Ovary (tissue), 9 donors: ENCODE results near the gene DUSP22. TPM values are rescaled to one million over a fixed set of nuclear protein-coding genes. Genes with fewer than 3 reads are reported as not detected.

Experiments
- DNase-seq, 5 donors: peaks; one replicate each; pipeline ENCODE4 v3.0.0-alpha.2; 2019 to 2020
- H3K27ac ChIP-seq, 2 donors: fragments of 200-600 bp; one replicate each; pipeline versions ENCODE4 v1.5.1 to v1.8.0; 2019 to 2022
- H3K27me3 ChIP-seq: fragments of 200-600 bp; one replicate; pipeline ENCODE4 v1.8.0; 2022
- H3K36me3 ChIP-seq: fragments of 200-600 bp; sonication (generic); one replicate; pipeline ENCODE4 v1.5.1; 2019
- H3K4me1 ChIP-seq: one replicate; pipeline ENCODE4 v1.8.1; 2013; ENCODE audit warnings: mild to moderate bottlenecking, moderate library complexity; ENCODE audit not compliant: insufficient read depth
- H3K4me3 ChIP-seq: fragments of 200-600 bp; sonication (generic); one replicate; pipeline ENCODE4 v1.5.1; 2017
- H3K9me3 ChIP-seq, 2 donors: fragments of 200-600 bp in 1 of 2; sonication (generic) in 1 of 2; one replicate each; pipeline versions ENCODE4 v1.5.1 to v1.8.1; 2013 to 2019; ENCODE audit warnings: mild to moderate bottlenecking in 1 of 2, moderate library complexity in 1 of 2
- CTCF ChIP-seq, 3 donors: fragments of 450-650 bp in 2 of 3; fragments of 200-600 bp in 1 of 3; IDR thresholded peaks; one replicate each; pipeline versions ENCODE4 v1.5.1 to v1.8.0; 2016 to 2022; ENCODE audit warnings: antibody characterized with exemption in 3 of 3, mild to moderate bottlenecking in 1 of 3
- EP300 ChIP-seq: sonication (generic); formaldehyde crosslinking; IDR thresholded peaks from one replicate; pipeline ENCODE4 v1.6.1; 2017; ENCODE audit warnings: antibody characterized with exemption
- POLR2A ChIP-seq: fragments of 450-650 bp; IDR thresholded peaks from one replicate; pipeline ENCODE4 v1.6.1; 2017; ENCODE audit warnings: antibody characterized with exemption, mild to moderate bottlenecking, moderate library complexity
- WGBS, 3 donors: extraction: QIAGEN DNeasy Blood & Tissue Kit in 1 of 3; methylation state at CpG; one replicate each; pipeline versions ENCODE4 v1.1.5 to v1.1.7; 2013 to 2017; 5-methylcytosine and 5-hydroxymethylcytosine counted together
- intact Hi-C, 4 donors: fragments of 100-400 bp; cut with DNase I; formaldehyde crosslinking; loops; one replicate each; pipeline versions ENCODE4 v1.11.0 to v1.15.1; 2022 to 2023
- polyA plus RNA-seq, 2 donors: library from polyadenylated mRNA; stranded (reverse); fragments of 200-250 nt in 1 of 2; fragments of 350-450 nt in 1 of 2; fragmentation: Illumina TruSeq in 1 of 2; extraction: RNeasy Lipid Tissue Mini Kit (QIAGEN cat#74804) in 1 of 2; gene quantifications; one replicate each; pipeline ENCODE4 v1.2.3, GENCODE V29; 2013 to 2014
- total RNA-seq, 7 donors: library from RNA; depleted of rRNA in 2 of 7; stranded (reverse); fragments of >200 nt in 2 of 7; fragmentation: NEBNext Ultra II Directional in 3 of 7; extraction: Animal tissue kit (Norgen Biotek cat#: 25700) in 3 of 7; gene quantifications; one replicate each; pipeline versions ENCODE4 v1.1.0 to v1.2.4, GENCODE V29; 2016 to 2023
- donor health status: DM: no; HTN: no; CAD: no; lungs with moderate emphysema.
- donor health status: DM: no; HTN: no; CAD: no.
- donor health status: Bipolar disorder and iron deficiency.
- donor health status: DM: yes; HTN: yes; CAD: no.
- donor health status: DM: no; HTN: no; CAD: no.
- donor health status: DM: yes; HTN: yes; CAD: no.

DUSP22 gene
- total and polyA plus RNA-seq, 9 donors, result 24.7 to 35.0 (median 29.3) TPM

GRCh38 chr6:319177-320131 is 27.2 kb downstream of the DUSP22 start:
- Histone ChIP-seq H3K4me1 (no peaks in the 10 kb centered on the region), H3K4me3 (no peak overlapping the region), H3K9me3 (no peaks in the 10 kb centered on the region), H3K36me3 (no peaks in the 10 kb centered on the region), H3K27ac (no peak overlapping the region), H3K27me3 (no peaks in the 10 kb centered on the region)
- no peak for TF ChIP-seq POLR2A
- TF ChIP-seq CTCF (IDR thresholded peaks at IDR 0.05), result no peak
- no peak for TF ChIP-seq EP300
- 85 to 86% (median 86%) methylated on average over 14 of the region's 14 CpGs for WGBS, 3 donors
- intact Hi-C loops, result no loop called here
- no peak for DNase-seq

- 88 to 90% (median 89%) methylated on average over 13 of the region's 13 CpGs for whole genome bisulfite sequencing, 3 donors
- Histone ChIP-seq H3K36me3 (no peaks in the 10 kb centered on the region), H3K27me3 (no peaks in the 10 kb centered on the region), H3K4me3 (no peak overlapping the region), H3K27ac (no peak overlapping the region), H3K9me3 (no peaks in the 10 kb centered on the region), H3K4me1 (no peaks in the 10 kb centered on the region)
- intact Hi-C loops, result no loop called here
- no peak for TF ChIP-seq CTCF (IDR thresholded peaks at IDR 0.05)
- no peak for TF ChIP-seq EP300
- DNase-seq, result no peak
Measured at GRCh38 chr6:320351-321157, 28.3 kb downstream of the DUSP22 start.

- H3K4me1 ChIP-seq, result no peaks in the 10 kb centered on the region
- no peak for DNase-seq
- no peaks in the 10 kb centered on the region for H3K27me3 ChIP-seq
Measured at GRCh38 chr6:321158-321438, 28.8 kb downstream of the DUSP22 start.

More at GRCh38 chr6:321158-321438, 28.8 kb downstream of the DUSP22 start:
- Histone ChIP-seq H3K4me3 (no peak overlapping the region), H3K36me3 (no peaks in the 10 kb centered on the region), H3K27ac (no peak overlapping the region), H3K9me3 (no peaks in the 10 kb centered on the region)
- WGBS, 3 donors, result 80 to 88% (median 84%) methylated on average over 1 of the region's 1 CpG
- intact Hi-C loops, result no loop called here
- TF ChIP-seq EP300 (no peak), POLR2A (no peak), CTCF (IDR thresholded peaks at IDR 0.05) (no peak)
